HG02870 (cell line): ENCODE measurements around the gene ABHD2.

Experiments used
- ATAC-seq: cut with Tn5 transposase; IDR thresholded peaks from one replicate; pipeline ENCODE4 v1.9.1; 2021; ENCODE audit warnings: mild to moderate bottlenecking, moderate library complexity; ENCODE audit not compliant: unreplicated experiment

The ABHD2 gene

DNA sequence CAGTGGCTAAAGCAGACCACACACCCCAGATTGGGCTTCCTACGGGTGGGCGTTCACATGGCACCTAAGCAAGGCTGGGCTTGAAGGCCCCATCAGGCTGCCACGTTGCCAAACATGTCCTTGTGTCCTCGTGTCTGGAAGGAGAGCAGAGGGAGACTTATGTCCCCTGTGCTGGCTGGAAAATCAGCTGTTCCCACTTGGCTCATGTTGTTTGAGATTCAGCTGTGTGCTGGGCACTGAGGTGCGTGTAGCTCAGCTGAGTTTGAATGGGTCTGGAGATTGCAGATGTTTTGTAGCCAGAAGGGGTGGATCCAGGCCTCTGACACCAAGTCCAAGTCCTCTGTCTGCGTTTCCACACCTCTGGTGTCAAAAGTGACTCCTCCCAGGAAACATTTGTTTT is 98.5 kb downstream of the ABHD2 start:
- ATAC-seq: no peak

DNA sequence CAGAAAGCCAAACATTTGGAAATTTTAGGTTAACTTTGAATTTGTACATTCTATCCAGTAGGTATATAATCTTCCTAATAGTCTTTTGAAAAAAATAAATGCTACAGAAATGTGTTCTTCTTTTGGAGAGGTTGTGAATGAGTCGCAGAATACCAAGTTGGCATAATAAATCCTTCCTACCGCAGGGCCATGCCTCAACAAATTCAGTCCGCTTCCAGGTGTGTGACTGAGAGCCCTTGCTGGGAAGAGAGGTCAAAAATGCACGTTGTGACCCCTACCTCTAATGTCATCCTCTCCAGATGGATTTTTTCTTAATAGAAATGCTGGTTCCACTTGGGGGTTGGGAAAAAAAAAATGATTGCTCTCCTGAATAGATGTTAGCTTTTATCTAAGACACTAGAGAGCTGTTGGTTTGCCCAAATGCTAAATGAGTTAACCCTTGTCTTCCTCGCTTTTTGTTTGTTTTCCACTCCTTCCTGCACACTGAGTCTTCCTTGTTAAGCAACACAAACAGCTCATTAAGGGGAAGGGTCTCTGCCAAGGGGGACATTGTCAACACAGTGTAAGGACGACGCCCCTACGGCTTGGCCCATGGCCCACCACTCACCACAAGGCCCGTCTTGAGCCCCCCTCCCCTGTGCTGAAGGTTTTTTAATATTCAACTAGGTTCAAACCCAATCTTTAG is 99.2 kb downstream of the ABHD2 start:
- no peak for ATAC-seq

GRCh38 chr15:89187986-89188514 is 99.8 kb downstream of the ABHD2 start:
- no peak for ATAC-seq

DNA sequence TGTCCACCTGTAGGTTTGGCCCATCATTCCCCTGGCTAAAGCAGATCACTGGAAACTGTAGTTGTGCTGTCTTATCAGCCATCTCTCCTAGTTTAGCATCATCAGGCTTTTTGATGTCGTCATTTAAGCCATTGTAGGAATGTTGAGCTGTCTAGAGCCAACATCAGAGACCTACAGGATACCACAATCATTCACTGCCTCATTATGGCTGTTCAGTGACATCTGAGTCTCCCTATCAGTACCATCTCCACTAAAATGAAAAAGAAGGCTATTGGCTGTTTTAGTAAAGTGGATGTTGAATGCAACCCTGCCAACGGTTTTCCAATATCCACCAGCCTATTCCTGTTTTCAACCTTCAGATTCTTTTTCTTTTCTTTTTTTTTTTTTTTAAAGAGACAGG is 103.9 kb downstream of the ABHD2 start:
- no peak for ATAC-seq

DNA sequence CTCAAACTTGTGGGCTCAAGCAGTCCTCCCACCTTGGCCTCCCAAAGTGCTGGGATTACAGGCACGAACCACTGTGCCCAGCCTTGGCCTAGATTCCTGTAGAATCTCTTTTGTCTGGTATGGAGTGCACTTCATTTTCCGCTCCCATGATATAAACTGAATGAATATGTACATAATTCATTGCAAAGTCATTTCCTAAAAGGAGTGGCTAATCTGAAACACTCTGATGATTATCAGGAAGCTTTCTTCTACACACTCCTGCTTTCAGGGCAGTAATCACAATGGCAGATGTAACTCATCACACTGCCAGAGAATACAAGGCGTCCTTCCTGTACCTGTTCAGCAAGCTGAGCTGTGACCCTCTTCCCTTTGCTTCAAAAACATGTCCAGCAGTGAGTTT is 104.5 kb downstream of the ABHD2 start:
- ATAC-seq: no peak

- no peak for ATAC-seq
Observed at GRCh38 chr15:89194608-89195007, 106.4 kb downstream of the ABHD2 start.

GRCh38 chr15:89195836-89196235 is 107.6 kb downstream of the ABHD2 start:
- ATAC-seq: no peak

DNA sequence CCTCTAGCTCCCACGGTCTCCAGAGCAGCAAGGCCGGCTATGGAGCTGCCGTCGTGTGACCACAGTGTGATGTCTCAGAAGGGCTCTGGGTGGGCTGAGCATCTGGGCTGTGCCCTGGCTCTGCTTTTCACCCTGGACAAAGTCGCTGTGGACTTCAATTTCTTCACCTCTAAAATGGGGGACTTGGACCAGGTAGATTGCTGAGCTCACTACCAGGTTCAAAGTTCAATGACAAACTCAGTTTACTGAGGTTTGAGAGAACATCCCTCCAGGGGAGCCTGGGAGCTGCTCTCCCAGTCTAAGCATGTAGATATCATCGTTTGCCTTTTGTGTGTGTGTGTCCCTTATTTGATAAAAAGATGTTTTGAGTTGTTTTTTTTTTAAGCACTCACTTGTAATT is 108.0 kb downstream of the ABHD2 start:
- no peak for ATAC-seq

DNA sequence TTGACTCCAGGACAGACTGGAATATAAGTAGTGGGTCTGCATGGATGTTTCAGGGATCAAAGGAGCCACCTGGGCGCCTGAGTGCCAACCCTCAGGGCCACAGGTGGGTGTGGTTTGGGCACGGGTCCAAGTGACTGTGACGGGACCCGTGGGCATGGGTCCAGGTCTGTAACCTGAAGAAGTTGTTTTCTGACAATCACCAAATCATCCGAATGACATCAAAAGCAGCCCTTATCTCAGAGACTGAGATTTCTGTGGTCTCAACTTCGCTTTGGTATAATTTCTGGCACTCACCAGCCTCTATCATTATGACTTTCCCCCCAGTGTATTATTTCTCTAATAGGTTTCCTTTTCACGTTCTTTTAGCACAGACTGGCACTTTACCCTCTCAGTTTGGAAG is 108.7 kb downstream of the ABHD2 start:
- no peak for ATAC-seq

- ATAC-seq: no peak
Observed at GRCh38 chr15:89197503-89197971, 109.3 kb downstream of the ABHD2 start.

DNA sequence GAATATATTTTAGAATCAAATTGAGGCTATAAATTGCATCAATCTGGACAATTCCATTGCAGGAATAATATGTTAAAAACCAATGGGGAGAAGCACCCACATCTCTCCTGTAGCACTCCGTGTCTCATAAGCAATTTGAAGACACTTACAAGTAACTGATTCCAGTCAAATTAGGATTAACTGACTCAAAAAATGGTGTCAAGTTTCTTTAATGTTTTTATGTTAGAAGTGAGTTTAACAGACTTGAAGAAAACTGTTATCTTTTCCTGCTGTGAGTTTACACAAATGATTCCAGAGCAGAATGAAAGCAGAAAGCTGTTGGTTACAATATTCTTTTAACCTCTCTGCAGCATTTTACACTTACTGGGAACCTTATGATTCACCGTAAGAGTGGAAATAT is 109.9 kb downstream of the ABHD2 start:
- no peak for ATAC-seq

DNA sequence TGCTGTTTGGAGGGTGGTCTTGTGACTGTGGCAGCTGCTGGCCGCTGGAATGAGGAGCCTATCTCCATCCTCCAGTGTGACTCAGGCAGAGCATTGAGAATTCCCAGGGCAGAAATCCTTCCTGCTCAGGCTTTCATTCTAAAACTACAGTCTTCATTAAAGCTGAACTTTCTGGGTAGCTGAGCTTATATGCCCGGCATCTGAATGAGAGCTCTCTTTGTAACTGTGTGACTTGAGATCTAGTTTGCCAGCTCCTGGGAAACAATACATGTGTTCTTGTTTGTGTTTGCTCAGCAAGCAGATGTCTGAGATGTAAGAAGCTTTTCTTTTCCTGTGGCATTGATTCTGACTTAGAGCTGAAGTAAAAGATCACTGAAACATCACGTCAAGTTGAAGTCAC is 110.7 kb downstream of the ABHD2 start:
- no peak for ATAC-seq

DNA sequence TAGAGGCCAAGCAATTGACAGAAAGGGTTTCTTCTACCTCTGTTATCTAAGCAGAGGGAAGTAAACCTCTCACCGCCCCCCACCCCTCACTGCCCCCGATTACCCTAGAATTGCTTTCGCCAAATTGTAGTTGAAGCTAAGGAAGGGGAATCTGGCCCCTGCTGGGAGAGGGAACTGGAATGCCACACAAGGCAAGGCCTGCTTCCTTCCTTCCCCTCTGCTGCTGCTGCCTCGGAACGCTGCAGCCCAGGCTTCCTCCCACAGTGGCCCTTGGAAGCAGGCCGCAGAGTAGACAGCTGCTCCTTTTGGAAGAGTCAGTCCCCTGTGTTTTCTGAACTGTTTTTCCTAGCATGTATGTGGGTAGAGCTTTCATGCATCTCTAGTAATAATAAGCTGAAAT is 111.5 kb downstream of the ABHD2 start:
- ATAC-seq: no peak

- no peak for ATAC-seq
Observed at GRCh38 chr15:89200182-89200581, 111.9 kb downstream of the ABHD2 start.

- ATAC-seq: no peak
Observed at GRCh38 chr15:89201465-89202005, 113.3 kb downstream of the ABHD2 start.

DNA sequence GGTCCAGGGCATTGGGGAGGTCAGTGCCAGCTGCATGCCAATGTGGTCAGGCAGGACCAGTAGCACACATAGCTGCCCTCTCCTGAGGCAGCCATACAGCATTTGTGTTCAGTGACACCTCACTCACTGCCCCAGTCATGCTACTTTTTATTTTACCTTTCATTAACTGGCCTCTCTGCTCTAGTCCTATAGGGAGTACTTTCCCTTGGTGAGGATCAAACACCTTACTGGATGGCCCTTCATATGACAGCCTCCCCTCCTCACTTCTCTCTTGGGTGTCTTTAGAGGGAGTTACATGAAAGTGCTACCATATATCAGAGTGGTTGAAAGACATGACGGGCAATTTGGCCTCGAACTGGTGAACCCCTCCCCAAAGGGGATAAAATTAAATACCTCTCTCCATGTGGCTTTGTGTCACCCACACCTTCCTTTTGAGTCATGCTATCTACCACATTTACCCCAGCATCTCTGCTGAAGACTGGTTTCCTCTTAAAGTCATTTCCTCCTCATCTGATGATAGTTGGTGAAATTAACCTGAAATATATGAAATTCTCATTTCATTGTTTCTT is 115.5 kb downstream of the ABHD2 start:
- no peak for ATAC-seq

- ATAC-seq: no peak
Observed at GRCh38 chr15:89205991-89206585, 117.8 kb downstream of the ABHD2 start.

DNA sequence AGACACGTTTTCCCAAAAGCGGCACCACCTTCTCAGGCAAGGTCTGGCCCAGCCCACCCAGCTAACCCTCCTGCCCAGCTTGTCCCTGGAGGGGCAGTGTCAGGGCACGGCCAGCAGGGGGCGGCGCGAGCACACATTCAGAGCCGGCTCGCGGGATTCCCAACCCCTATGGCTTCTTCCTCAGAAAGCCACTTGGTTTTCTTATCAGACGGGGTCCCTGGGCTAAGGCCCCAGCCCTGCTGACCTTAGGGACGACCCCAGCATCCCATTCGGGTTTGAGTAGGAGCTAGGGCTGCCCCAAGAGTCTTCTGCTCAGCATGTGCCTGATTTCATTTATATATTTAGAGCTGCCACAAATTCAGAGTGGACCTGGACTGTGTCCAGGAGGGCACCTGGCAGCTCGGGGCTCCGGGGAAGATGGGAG is 118.7 kb downstream of the ABHD2 start:
- ATAC-seq: peak; percentile 85

DNA sequence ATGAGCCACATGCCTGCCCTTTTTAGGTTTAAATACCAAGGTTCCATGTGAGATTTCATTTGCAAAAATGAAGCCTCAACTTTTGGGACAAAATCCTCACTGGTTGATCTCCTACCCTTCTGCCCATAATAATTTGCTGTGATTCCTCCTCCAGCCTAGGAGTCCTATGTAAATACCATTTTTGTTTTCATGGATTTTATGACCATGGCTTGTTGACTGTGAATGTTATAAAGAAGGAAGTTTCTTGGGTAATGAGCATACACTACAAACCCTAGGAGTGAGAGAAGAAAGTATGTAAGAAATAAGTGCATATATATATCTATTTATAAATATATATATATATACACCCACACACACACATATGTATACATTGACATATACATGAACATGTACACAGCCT is 120.0 kb downstream of the ABHD2 start:
- ATAC-seq: no peak

DNA sequence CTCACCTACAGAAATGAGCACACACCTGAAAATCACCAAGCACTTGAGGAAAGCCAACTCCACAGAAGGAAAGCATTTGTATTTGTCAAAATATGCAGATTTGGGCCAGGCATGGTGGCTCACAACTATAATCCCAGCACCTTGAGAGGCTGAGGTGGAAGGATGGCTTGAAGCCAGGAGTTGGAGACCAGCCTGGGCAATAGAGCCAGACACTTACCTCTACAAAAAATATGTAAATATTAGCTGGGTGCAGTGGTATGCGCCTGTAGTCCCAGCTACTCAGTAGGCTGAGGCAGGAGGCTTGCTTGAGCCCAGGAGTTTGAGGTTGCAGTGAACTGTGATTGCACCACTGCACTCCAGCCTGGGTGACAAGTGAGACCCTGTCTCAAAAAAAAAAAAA is 120.8 kb downstream of the ABHD2 start:
- no peak for ATAC-seq

DNA sequence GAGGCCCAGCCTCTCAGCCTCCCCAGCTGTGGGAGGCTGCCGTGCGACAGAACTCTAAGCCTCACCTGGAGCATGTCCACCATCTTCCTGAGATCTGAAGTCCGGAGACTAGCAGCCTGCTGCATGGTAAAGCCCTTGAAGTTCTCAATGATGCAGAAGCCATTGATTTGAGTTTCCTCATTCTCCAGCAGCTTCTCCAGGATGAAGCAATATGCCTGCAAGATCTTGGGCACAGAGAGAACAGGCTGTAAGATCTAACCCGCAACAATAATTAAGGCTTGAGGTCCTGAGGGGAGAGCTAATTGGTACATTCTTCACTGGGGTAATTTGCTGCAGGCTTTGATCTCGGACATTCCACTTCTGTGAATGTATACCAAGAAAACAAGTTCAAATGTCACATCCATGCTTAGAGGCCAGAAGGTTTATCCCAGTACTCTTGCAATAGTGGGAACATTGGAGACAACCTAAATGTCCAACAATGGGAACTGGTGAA is 123.5 kb downstream of the ABHD2 start:
- ATAC-seq: no peak

DNA sequence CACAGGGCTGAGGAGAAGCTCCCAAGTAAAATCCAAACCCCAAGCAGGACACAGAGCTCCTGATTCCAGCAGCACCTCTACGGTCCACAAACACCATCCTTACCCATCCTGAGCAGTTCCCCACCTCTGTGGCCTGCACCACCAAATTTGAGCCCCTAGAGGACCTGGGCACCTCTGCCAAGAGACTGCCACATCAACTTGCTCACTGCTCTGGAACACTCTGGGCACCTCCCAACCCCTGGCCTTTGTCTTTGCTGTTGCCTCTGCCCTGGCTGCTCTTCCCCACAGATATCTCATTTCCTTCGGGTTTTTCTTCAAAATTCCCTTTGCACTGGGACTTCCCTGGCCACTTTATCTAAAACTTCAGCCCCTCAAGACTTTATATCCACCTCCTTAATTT is 127.4 kb downstream of the ABHD2 start:
- no peak for ATAC-seq
